ENCODE data around the gene MYOZ1. TPM values are rescaled to one million over a fixed set of nuclear protein-coding genes. Genes with fewer than 3 reads are reported as not detected.
A peak's percentile ranks its signal among the peaks of the same experiment; 100 is the strongest.
"Not testable (repeated sequence)": the region's sequence is repeated elsewhere in the genome, so short reads cannot be mapped to it uniquely, and the experiment has no call there.

Gene MYOZ1
- total RNA-seq, 1 donor from 2014 or later: 0.41 TPM

GRCh38 chr10:73648975-73649829, 7.9 kb upstream of the MYOZ1 start:
- FAIRE-seq: no peak
- peak in 1 of 2 donors; percentile 34 for DNase-seq (ENCODE audit: low spot score in 2 of 2)

- no peak for DNase-seq (ENCODE audit: low spot score in 2 of 2)
- FAIRE-seq: no peak
Measured at GRCh38 chr10:73647875-73648651, 6.8 kb upstream of the MYOZ1 start.

- FAIRE-seq: no peak
Measured at GRCh38 chr10:73647211-73647874, 6.1 kb upstream of the MYOZ1 start.

GRCh38 chr10:73646598-73647041, 5.3 kb upstream of the MYOZ1 start:
- no peak for FAIRE-seq
- DNase-seq (ENCODE audit: low spot score in 2 of 2): no peak

More at GRCh38 chr10:73647211-73647874, 6.1 kb upstream of the MYOZ1 start:
- peak; percentile 50 to 66 for DNase-seq (ENCODE audit: low spot score in 2 of 2)

GRCh38 chr10:73645251-73645650, 4.0 kb upstream of the MYOZ1 start:
- no peak for FAIRE-seq
- no peak for DNase-seq (ENCODE audit: low spot score in 2 of 2)

GRCh38 chr10:73644767-73645166, 3.5 kb upstream of the MYOZ1 start:
- DNase-seq (ENCODE audit: low spot score in 2 of 2): no peak
- no peak for FAIRE-seq

- FAIRE-seq (no peak), DNase-seq (ENCODE audit: low spot score in 2 of 2) (peak; percentile 73 to 78)
Measured at GRCh38 chr10:73644015-73644743, 2.9 kb upstream of the MYOZ1 start.

- FAIRE-seq: no peak
- no peak for DNase-seq (ENCODE audit: low spot score in 2 of 2)
Measured at GRCh38 chr10:73643362-73643761, 2.1 kb upstream of the MYOZ1 start.

GRCh38 chr10:73639286-73639685, 2.0 kb downstream of the MYOZ1 start:
- FAIRE-seq: no peak

GRCh38 chr10:73635781-73636180, 5.5 kb downstream of the MYOZ1 start:
- DNase-seq (ENCODE audit: low spot score in 2 of 2) (no peak), FAIRE-seq (no peak)

More at GRCh38 chr10:73639286-73639685, 2.0 kb downstream of the MYOZ1 start:
- DNase-seq (ENCODE audit: low spot score in 2 of 2): no peak

GRCh38 chr10:73634421-73634820, 6.9 kb downstream of the MYOZ1 start:
- DNase-seq (ENCODE audit: low spot score in 2 of 2): no peak
- FAIRE-seq: no peak

- no peak for DNase-seq (ENCODE audit: low spot score in 2 of 2)
- no peak for FAIRE-seq
Measured at GRCh38 chr10:73629165-73629564, 12.1 kb downstream of the MYOZ1 start.

GRCh38 chr10:73628405-73628804, 12.9 kb downstream of the MYOZ1 start:
- no peak for FAIRE-seq

GRCh38 chr10:73627300-73627699, 14.0 kb downstream of the MYOZ1 start:
- DNase-seq (ENCODE audit: low spot score in 2 of 2): no peak
- no peak for FAIRE-seq

More at GRCh38 chr10:73628405-73628804, 12.9 kb downstream of the MYOZ1 start:
- no peak for DNase-seq (ENCODE audit: low spot score in 2 of 2)

- no peak for FAIRE-seq
- DNase-seq (ENCODE audit: low spot score in 2 of 2): peak; percentile 72 to 95
Measured at GRCh38 chr10:73625884-73626752, 15.2 kb downstream of the MYOZ1 start.

GRCh38 chr10:73625004-73625883, 16.0 kb downstream of the MYOZ1 start:
- DNase-seq (ENCODE audit: low spot score in 2 of 2) (peak in 1 of 2 donors; percentile 39), FAIRE-seq (no peak)

GRCh38 chr10:73623056-73623455, 18.2 kb downstream of the MYOZ1 start:
- FAIRE-seq: no peak
- no peak for DNase-seq (ENCODE audit: low spot score in 2 of 2)

GRCh38 chr10:73620974-73621373, 20.3 kb downstream of the MYOZ1 start:
- not testable (repeated sequence) for FAIRE-seq; DNase-seq (ENCODE audit: low spot score in 2 of 2)

Data from frontal cortex (tissue), 4 donors.